Activated B cell treated with CpG ODN at 0.5 μM for 24 hours (primary cell): ENCODE data around the gene ZMAT3. TPM values are rescaled to one million over a fixed set of nuclear protein-coding genes. Genes with fewer than 3 reads are reported as not detected.

Experiments used
- ATAC-seq: fragments of 200-7000 bp; cut with Tn5 transposase; one replicate; pipeline ENCODE4 v1.10.0; 2021; ENCODE audit warnings: low read depth, mild to moderate bottlenecking, moderate library complexity
- CTCF ChIA-PET: fragments of 350-600 bp; sonication (Branson Sonifier 250); formaldehyde crosslinking; loops from one replicate; lab custom pipeline; 2021; ENCODE audit warnings: antibody characterized with exemption; lab: Charles Lee
- POLR2A ChIA-PET: fragments of 350-600 bp; sonication (Branson Sonifier 250); formaldehyde crosslinking; loops from one replicate; lab custom pipeline; 2021; ENCODE audit warnings: antibody characterized with exemption; lab: Charles Lee
- DNase-seq: peaks from one replicate; pipeline ENCODE4 v3.0.0; 2022
- H3K27ac Mint-ChIP-seq: one replicate; pipeline ENCODE4 v1.8.0; 2020; ENCODE audit warnings: mixed read lengths
- H3K27me3 Mint-ChIP-seq: one replicate; pipeline ENCODE4 v1.8.0; 2021; ENCODE audit warnings: mixed read lengths
- H3K36me3 Mint-ChIP-seq: one replicate; pipeline ENCODE4 v1.8.0; 2021; ENCODE audit warnings: low read depth, mixed read lengths
- H3K4me1 Mint-ChIP-seq: one replicate; pipeline ENCODE4 v1.8.0; 2021; ENCODE audit warnings: mixed read lengths
- H3K4me3 Mint-ChIP-seq: one replicate; pipeline ENCODE4 v1.8.0; 2020; ENCODE audit warnings: mild to moderate bottlenecking, mixed read lengths
- H3K9me3 Mint-ChIP-seq: one replicate; pipeline ENCODE4 v1.8.0; 2020; ENCODE audit warnings: mixed read lengths
- CTCF ChIP-seq: fragments of 200-600 bp; IDR thresholded peaks from one replicate; pipeline ENCODE4 v1.8.0; 2022; ENCODE audit warnings: antibody characterized with exemption, mild to moderate bottlenecking
- intact Hi-C: fragments of 100-400 bp; cut with micrococcal nuclease; formaldehyde crosslinking; loops from one replicate; pipeline ENCODE4 v1.15.1; 2024
- total RNA-seq: library from RNA; stranded (reverse); gene quantifications from 2 replicates; pipeline ENCODE4 v1.2.3, GENCODE V29; 2022

Gene ZMAT3
- total RNA-seq, 1 donor from 2014 or later = 32.0 TPM

DNA sequence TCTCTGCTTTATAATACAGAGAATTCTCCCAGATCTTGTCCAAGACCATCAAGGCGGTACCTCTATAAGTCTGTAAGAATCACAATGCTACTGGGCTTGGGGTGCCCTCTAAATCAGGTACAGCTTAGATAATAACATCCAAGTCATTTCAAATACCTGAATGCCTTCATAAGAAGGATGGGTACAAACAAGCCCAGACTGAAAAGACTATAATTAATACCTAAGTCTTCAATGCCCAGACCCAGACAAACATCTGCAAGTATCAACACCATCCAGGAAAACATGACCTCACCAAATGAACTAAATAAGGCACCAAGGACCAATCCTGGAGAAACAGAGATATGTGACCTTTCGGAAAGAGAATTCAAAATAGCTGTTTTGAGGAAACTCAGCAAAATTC is 65.9 kb downstream of the ZMAT3 start:
- Mint-ChIP-seq H3K27me3 (no peaks in the 10 kb centered on the region), H3K4me1 (no peaks in the 10 kb centered on the region), H3K9me3 (no peaks in the 10 kb centered on the region), H3K27ac (no peak overlapping the region), H3K4me3 (no peak overlapping the region), H3K36me3 (peaks cover 2% of the 10 kb centered on the region)
- intact Hi-C loops = no loop called here
- DNase-seq (no peak), ATAC-seq (no peak)
- no peak for TF ChIP-seq CTCF
- CTCF ChIA-PET = no interaction called here
- POLR2A ChIA-PET = no interaction called here

DNA sequence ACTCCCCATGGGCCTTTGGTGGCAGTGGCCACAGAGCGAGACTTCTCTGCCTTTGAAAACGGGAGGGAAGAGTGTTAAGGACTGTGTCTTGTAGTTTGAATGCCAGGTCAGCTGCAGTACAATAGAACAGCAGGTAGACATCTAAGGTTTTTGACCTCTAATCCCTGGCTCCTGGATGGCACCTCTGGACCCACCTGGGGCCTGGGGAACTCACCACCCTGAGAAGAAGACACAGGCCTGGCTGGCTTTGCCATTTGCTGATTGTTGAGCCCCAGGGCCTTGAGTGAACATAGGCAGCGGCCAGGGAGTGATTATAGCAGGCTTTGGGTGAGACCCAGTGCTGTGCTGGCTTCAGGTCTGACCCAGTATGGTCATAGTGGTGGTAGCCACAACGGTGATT is 66.4 kb downstream of the ZMAT3 start:
- H3K4me3 Mint-ChIP-seq = no peak overlapping the region
- TF ChIP-seq CTCF = no peak
- POLR2A ChIA-PET = no interaction called here
- H3K4me1 Mint-ChIP-seq = no peaks in the 10 kb centered on the region
- ATAC-seq (no peak), DNase-seq (no peak)
- H3K36me3 Mint-ChIP-seq = peaks cover 2% of the 10 kb centered on the region
- H3K9me3 Mint-ChIP-seq = no peaks in the 10 kb centered on the region
- CTCF ChIA-PET = no interaction called here
- H3K27me3 Mint-ChIP-seq = no peaks in the 10 kb centered on the region
- no peak overlapping the region for H3K27ac Mint-ChIP-seq
- intact Hi-C loops = no loop called here

- Mint-ChIP-seq H3K27me3 (no peaks in the 10 kb centered on the region), H3K4me3 (no peak overlapping the region), H3K9me3 (no peaks in the 10 kb centered on the region), H3K4me1 (peaks cover 3% of the 10 kb centered on the region), H3K27ac (no peak overlapping the region), H3K36me3 (peaks cover 3% of the 10 kb centered on the region)
- ChIA-PET POLR2A (no interaction called here), CTCF (no interaction called here)
- ATAC-seq (no peak), DNase-seq (no peak)
- TF ChIP-seq CTCF = no peak
- intact Hi-C loops = no loop called here
Measured at GRCh38 chr3:179000659-179001058, 71.0 kb downstream of the ZMAT3 start.

DNA sequence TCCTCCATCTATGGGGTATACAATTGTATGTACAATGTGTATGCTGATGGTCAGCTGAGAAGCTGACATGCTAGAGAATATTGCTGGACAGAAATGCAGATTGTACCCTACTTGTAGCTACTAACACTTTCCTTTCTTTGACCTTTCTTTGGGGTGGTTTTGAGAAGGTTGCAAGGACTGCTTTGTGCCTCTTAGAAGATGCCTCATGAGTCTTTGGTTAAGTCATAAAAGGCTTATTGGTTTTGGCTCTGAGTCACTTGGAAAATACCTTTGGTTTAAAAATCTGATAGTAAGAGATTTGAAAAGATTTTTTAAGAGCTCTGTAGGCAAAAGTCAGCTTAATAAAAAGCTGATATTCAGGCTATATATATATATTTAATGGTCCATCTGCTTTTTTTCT is 71.5 kb downstream of the ZMAT3 start:
- CTCF ChIA-PET = no interaction called here
- DNase-seq (no peak), ATAC-seq (no peak)
- Mint-ChIP-seq H3K4me3 (no peak overlapping the region), H3K27me3 (no peaks in the 10 kb centered on the region), H3K4me1 (peaks cover 3% of the 10 kb centered on the region), H3K9me3 (no peaks in the 10 kb centered on the region), H3K27ac (no peak overlapping the region), H3K36me3 (peaks cover 3% of the 10 kb centered on the region)
- no peak for TF ChIP-seq CTCF
- intact Hi-C loops = no loop called here
- POLR2A ChIA-PET = no interaction called here

DNA sequence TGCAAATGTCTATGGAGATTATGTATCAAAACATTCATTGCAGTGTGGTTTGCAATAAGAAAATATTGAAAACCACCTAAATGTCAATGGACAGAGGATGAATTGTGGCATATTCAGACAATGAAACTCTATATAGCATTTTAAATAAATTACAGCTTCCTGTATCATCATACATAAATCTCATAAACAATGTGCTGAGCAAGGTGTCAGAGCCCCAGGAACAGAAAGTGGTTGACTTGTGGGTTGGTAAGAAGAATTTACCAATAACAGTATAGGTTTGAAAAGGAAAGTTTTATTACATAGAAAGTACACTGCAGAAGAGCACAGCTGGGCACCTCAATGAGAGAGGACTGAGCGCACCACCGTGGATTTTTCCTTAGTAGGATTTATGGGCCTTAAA is 75.2 kb downstream of the ZMAT3 start:
- ChIA-PET CTCF (interaction anchor here (1.7 kb wide), 1 partner anchor 19 kb away, joined by 4 read pairs; no protein-coding TSS in a partner anchor), POLR2A (no interaction called here)
- ATAC-seq (no peak), DNase-seq (no peak)
- Mint-ChIP-seq H3K4me1 (peaks cover 3% of the 10 kb centered on the region), H3K27ac (no peak overlapping the region), H3K27me3 (no peaks in the 10 kb centered on the region), H3K4me3 (no peak overlapping the region), H3K9me3 (no peaks in the 10 kb centered on the region), H3K36me3 (peaks cover 7% of the 10 kb centered on the region)
- TF ChIP-seq CTCF = no peak
- intact Hi-C loops = no loop called here
